Measurements from ENCODE around the gene GCKR. TPM values are rescaled to one million over a fixed set of nuclear protein-coding genes. Genes with fewer than 3 reads are reported as not detected.
A peak's percentile ranks its signal among the peaks of the same experiment; 100 is the strongest.

The GCKR gene, protein sequence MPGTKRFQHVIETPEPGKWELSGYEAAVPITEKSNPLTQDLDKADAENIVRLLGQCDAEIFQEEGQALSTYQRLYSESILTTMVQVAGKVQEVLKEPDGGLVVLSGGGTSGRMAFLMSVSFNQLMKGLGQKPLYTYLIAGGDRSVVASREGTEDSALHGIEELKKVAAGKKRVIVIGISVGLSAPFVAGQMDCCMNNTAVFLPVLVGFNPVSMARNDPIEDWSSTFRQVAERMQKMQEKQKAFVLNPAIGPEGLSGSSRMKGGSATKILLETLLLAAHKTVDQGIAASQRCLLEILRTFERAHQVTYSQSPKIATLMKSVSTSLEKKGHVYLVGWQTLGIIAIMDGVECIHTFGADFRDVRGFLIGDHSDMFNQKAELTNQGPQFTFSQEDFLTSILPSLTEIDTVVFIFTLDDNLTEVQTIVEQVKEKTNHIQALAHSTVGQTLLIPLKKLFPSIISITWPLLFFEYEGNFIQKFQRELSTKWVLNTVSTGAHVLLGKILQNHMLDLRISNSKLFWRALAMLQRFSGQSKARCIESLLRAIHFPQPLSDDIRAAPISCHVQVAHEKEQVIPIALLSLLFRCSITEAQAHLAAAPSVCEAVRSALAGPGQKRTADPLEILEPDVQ
- total RNA-seq (2014; rRNA removed; shearing (Covaris generic); ENCODE audit: low replicate concordance): 6.0 and 8.9 TPM in 2 replicates

DNA sequence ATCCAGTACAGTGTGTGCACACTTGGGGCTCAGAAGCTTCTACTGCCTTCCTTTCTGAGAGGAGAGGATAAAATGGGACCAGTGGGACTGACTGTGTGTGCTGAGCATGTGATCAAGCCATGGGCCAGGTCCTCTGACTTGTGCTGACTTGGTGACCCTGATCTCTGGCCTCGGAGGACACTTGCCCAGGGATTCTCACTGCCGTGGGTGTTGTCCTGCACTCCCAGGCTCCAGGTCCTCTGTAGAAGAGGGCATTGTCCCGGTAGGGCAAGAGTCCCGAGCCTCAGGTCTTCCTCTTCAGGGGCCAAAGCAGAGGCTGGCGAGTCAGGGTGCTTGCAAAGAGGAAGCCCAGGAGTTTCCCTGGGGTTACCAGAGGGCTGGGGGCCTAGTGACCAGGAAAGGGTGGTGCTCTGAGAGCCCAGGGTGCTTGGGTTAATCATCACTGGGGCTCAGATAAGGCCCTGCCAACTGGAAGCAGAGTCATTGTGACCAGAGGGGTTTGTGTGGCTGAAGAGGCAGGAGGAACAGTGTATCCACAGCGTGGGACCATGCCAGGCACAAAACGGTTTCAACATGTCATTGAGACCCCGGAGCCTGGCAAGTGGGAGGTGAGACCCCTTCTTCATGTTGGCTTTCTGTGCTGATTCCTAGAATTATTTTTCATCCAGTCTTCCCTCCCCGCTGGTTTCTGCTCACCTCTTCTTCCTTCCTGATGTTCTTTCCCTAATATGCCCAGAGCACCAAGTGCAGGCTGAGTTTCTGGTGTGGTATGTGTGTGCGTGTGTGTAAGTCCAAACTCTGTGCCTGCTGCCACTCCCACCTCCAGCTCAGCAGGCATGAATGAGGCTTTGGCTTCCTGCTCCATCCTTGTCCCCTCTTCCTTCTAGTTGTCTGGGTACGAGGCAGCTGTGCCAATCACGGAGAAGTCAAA lies at the start of gene GCKR:
Gene GCKR, plus strand, starts transcription at position 483 of the 931 bp plus-strand sequence. Its CDS starts 66 bp downstream, at position 549.
- peak; percentile 72 for DNase-seq (ENCODE audit: low read depth)
- in situ Hi-C loops (cut with HindIII; ENCODE audit: low pct_unique_long_range_greater_than_20kb, low sequenced_read_pairs): no loop called here

DNA sequence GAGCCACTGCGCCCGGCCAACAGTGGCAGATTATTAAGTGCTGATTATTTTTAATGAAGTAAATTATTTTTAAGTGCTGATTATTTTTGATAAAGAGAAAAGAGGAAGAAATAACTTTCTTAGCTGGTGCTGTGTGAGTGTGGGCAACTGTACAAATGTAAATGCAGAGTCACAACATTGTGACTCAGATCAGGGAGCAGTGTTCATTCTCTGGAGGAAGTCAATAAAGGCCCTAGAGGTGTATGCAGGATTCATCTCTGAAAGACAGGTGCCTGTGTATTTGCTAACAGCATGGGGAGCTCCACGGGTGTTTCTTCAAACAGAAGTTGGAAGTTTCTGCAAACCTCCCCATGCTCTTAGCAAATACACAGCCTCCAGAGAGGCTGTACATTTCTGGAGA lies 48.3 kb upstream of the GCKR start:
- DNase-seq (ENCODE audit: low read depth): no peak
- in situ Hi-C loops (cut with HindIII; ENCODE audit: low pct_unique_long_range_greater_than_20kb, low sequenced_read_pairs): no loop called here

DNA sequence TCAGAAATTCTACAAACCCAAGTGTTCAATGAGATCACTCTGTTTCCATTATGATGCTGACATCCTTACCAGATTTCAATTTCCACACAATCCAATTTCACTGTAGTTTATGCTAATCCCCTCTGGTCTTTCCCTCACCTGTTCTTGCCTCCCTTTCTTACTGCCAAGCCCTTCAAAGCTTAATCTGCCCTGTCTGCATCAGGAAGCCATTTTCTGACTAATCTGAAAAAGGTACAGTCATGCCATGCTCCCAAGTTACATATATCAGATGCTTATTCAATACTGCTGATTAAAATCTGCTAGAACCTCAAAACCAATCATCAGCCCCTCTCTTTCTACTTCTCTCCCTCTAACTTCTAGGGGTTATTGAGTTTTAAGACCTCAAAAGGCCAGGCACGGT lies 45.5 kb upstream of the GCKR start:
- DNase-seq (ENCODE audit: low read depth): no peak
- in situ Hi-C loops (cut with HindIII; ENCODE audit: low pct_unique_long_range_greater_than_20kb, low sequenced_read_pairs): no loop called here

DNA sequence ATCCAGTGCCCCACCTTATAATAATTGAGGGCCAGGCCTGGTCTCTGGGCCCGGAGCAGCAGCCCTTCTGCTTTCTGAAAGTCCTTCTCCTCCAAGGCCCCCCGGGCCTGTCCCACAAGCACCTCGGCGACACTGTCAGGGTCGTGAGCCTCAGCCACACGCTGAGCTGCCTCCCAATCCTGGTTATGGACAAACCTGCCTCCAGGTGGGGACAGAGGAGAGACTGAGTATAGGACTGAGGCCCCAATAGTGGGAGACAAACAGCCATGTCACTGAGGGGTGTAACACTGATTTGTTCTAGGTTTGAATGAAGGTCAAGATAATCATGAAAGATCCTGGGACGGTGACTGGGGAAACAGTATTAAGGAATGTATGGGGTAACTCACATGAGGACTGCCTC lies 42.7 kb upstream of the GCKR start:
- no peak for DNase-seq (ENCODE audit: low read depth)
- in situ Hi-C loops (cut with HindIII; ENCODE audit: low pct_unique_long_range_greater_than_20kb, low sequenced_read_pairs): no loop called here

DNA sequence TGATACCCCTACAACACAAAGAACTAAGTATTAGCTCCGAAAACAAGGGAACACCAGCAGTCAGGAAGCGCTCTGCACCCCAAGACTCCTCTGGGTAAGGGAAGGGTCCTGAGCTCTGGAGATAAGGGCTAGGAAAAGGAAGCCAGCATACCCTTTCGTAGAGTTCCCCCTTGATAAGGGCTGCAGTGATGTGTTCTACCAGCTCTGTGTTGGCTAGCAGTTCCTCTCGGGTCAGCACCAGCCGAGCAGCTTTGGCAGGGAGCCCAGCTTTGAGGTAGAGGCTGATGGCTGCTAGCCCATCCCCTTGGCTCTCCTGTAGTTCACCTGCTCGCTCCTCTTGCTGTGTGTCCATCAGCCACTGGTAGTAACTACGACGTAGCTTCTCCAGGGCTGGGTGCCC lies 35.5 kb upstream of the GCKR start:
- no peak for DNase-seq (ENCODE audit: low read depth)
- in situ Hi-C loops (cut with HindIII; ENCODE audit: low pct_unique_long_range_greater_than_20kb, low sequenced_read_pairs): no loop called here

DNA sequence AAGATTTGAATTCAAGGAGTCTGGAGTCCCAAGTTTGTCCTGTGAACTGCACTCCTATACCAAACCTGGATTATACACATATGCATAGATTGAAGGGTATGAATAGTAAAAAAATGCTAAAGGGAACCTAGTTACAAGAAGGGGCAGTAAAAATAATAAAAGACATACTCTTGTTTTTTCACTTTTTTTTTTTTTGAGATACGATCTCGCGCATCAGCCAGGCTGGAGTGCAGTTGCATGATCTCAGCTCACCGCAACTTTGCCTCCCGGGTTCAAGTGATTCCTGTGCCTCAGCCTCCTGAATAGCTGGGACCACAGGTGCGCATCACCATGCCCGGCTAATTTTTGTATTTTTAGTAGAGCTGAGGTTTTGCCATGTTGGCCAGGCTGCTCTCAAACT lies 32.2 kb upstream of the GCKR start:
- in situ Hi-C loops (cut with HindIII; ENCODE audit: low pct_unique_long_range_greater_than_20kb, low sequenced_read_pairs): no loop called here
- no peak for DNase-seq (ENCODE audit: low read depth)

DNA sequence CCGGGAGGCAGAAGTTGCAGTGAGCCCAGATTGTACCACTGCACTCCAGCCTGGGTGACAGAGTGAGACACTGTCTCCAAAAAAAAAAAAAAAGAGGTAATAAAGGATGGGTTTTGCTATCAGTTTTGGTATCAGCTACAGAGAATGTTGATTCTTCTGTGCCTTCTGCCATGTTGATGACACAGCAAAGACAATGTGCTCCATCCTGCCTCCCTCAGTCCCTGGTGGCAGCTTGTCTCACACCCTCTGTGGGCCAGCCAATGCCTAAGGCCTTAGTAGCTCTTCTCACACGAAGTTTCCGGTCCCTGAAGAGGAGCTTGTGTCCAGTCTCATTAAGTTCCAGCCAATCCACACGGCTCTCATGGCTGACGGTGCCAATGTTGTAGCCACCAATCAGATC lies 24.7 kb upstream of the GCKR start:
- in situ Hi-C loops (cut with HindIII; ENCODE audit: low pct_unique_long_range_greater_than_20kb, low sequenced_read_pairs): no loop called here
- DNase-seq (ENCODE audit: low read depth): no peak

DNA sequence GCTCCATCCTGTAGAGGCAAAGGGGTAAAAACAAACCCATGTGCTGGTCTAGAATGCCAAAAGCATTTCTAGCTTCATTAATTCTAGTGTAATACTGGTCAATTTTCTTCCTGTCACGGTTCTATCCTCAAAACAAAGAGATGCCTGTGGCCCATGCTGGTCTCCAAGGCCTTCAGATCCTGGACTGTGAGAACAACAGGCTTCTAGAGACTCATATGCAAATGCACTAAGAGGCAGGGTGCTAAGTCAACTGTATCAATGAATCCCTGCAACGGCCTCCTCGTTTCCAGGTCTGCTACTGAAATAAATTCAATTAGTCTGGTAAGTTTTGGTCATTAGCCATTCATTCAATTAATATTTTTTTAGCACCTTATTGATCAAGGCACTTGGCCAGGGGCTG lies 11.1 kb upstream of the GCKR start:
- no peak for DNase-seq (ENCODE audit: low read depth)
- in situ Hi-C loops (cut with HindIII; ENCODE audit: low pct_unique_long_range_greater_than_20kb, low sequenced_read_pairs): no loop called here

DNA sequence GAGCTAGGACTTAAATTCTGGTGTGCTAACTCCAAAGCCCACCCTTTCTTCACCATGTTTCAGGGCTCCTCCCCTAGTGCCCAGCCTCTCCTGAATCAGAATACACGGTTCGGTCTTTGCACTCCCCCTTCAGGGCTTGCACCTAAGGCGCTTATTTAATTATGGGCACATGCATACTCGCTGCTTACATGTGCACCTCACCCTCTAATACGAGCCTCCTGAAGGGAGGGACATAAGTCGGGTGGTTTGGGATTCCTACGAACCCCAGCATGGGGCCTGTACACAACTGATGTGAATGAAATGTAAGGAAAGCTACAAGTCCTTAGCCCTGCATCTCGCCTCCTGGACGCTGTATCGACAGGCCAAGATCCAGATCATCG lies 7.5 kb upstream of the GCKR start:
- in situ Hi-C loops (cut with HindIII; ENCODE audit: low pct_unique_long_range_greater_than_20kb, low sequenced_read_pairs): no loop called here
- no peak for DNase-seq (ENCODE audit: low read depth)

DNA sequence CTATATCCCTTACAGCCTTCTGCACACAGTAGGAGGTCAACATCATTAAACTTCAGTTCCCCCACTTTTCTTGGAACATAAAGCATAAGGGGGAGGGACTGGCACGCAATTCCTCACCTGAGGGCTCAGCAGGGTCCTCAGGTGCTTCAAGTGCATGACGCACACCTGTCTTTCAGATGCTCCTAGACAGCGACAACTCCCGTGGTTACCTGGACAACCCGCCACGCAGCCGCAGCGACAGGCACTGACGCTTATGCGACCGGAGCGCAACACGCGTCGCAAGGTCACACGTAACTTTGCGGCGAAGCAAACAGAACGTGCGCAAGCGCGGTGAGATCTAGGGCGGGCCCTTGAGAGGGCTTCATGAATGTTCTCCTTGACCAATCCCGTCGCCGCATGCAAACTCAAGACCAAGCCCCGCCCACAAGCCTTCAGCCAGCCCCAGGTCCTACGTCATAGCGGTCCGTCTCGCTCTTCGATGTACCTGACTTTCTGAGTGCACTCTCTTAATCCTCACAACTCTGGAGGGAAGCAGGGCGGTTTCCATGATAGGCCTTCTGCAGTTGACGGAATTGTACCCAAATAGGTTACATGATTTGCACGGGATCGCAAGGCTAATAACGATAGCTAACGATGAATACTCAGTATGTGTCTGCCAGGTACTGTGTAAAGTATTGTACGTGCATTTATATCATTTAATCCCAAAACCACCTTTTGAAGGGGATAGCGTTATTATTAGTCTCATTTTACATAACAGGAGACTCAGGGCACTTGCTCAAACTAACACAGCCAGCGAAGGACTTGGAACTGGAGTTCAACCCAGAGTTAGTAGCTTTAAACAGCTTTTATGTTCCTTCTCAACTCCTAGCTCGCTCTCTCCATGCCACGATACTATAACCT lies 6.9 kb upstream of the GCKR start, which contains the start of gene IFT172:
Gene IFT172, minus strand, starts transcription at position 246 of the 900 bp plus-strand sequence. Its CDS starts 90 bp downstream, at position 156.
- in situ Hi-C loops (cut with HindIII; ENCODE audit: low pct_unique_long_range_greater_than_20kb, low sequenced_read_pairs): no loop called here

DNA sequence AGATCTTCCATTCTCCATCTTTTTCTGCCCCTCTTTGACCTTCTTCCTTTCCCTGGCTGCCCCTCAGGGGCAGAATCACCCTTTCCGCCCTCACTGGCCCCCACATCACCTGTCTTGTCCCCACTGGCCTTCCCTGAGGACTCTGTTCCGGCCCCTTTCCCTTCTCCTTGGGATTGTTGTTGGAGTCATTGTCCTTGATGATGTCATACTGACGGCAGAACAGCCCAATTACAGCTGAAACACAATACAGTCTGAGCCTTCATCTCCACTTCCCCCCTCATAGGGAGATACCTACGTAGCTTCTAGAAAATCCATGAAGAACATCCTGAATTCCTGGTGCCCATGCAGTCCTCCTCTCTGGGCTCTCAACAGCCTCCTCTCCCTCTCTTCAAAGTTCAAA lies 4.1 kb upstream of the GCKR start:
- in situ Hi-C loops (cut with HindIII; ENCODE audit: low pct_unique_long_range_greater_than_20kb, low sequenced_read_pairs): no loop called here
- DNase-seq (ENCODE audit: low read depth): no peak

More for the DNA sequence above, 6.9 kb upstream of the GCKR start, which contains the start of gene IFT172:
- peak; percentile 99 for DNase-seq (ENCODE audit: low read depth)

DNA sequence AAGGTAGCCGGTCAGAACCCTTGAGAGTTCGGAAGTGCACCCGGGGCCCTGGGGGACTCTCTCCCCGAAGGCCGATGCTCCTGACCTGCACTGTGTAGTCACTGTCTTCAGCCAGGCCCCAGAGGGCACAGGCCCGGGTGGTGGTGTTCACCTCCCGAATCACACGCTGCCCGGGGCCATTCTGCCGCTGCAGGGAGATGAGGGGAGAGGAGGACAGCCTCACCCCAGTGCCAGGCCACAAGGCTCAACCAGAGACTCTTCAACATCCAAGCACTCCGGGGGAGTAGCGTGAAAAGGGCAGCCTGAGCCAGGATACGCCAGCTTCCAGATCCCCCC lies 2.7 kb upstream of the GCKR start:
- DNase-seq (ENCODE audit: low read depth): no peak

DNA sequence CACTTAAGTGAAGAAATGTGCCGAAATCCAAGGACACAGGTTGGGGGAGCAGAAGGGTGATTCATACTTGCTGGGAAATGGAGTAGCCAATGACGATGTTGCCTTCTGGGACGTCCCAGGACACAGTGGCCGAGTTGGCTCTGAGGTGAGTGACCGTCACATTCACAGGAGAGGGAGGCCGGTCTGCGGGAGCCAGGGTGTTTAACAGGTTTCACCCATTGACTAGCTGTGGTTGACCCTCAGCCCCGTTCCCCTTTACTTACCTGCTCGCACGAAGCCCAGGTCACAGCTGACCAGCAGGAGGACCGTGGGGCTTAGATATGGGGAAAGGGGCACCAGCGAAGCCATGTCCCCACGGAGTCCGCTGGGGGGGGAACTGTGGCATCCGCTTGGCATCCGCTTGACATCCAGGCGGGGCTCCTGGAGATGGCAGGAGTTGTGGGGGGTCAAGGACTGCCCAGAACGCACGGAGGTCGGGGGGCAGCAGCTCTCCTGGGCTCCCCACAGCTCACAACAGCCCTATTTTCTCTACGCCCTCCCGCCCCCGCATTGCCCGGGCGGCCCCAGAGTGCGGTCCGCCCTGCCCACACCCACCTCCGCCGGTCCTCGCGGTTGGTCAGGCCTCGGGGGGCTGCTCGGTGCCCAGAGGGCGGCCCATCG lies 2.2 kb upstream of the GCKR start:
- in situ Hi-C loops (cut with HindIII; ENCODE audit: low pct_unique_long_range_greater_than_20kb, low sequenced_read_pairs): no loop called here
- no peak for DNase-seq (ENCODE audit: low read depth)

More for the DNA sequence above, 2.7 kb upstream of the GCKR start:
- in situ Hi-C loops (cut with HindIII; ENCODE audit: low pct_unique_long_range_greater_than_20kb, low sequenced_read_pairs): no loop called here

DNA sequence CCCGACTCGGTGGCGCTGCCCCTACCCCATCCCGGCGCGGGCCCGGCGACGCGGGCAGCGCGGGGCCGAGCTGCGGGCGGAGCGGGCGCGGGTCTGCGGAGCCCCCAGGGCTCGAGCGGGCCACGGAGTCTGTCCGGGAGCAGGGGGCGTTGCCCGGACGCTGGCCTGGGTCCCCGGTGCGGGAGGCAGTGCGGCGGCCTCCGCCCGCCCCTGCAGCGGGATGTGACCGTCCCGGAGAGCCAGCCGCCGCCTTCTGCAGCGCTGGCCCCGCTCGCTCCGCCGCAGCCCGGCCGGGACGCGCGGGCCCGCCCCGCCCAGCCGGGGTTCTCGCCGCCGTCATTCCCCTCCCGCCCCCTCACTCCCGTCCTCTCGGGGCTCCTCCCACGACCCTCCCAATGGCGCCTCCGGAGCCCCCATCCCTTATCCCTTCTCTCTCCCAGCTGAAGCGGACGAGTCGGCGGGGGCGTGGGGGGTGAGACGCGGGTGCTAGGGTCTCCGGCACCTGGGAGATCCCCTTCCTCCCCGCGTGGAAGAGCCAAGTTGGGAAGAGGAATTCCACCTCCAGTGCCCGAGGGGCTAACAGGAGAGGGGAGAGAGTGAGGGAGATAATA lies 1.6 kb upstream of the GCKR start, which contains the start of gene FNDC4:
Gene FNDC4, minus strand, starts transcription at position 257 of the 611 bp plus-strand sequence. CDS start 521 bp downstream, outside the sequence.
- DNase-seq (ENCODE audit: low read depth): no peak
- in situ Hi-C loops (cut with HindIII; ENCODE audit: low pct_unique_long_range_greater_than_20kb, low sequenced_read_pairs): no loop called here

DNA sequence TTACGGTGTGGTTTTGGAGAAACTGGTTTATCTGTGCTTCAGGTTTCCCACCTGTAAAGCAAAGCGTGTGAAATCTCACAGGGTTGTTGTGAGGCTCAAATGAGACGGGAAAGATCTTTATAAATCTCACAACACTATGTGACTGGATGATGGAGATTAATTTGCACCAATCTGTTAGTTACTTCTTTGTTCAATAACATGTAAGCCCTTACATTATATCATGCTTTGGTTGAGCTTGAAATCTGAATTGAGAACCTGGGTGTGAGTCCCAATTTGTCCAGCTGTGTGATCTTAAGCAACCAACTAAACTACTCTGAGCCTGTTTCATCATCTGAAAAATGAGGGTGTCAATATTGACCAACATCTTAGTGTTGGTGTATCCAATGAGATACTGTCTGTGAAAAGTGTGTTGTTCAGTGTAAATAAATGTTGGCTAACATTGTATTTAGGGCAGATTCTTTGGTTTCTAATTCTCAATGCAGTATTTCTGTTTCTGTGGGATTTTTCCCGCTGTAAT lies 741 bp upstream of the GCKR start:
- in situ Hi-C loops (cut with HindIII; ENCODE audit: low pct_unique_long_range_greater_than_20kb, low sequenced_read_pairs): no loop called here
- DNase-seq (ENCODE audit: low read depth): no peak

DNA sequence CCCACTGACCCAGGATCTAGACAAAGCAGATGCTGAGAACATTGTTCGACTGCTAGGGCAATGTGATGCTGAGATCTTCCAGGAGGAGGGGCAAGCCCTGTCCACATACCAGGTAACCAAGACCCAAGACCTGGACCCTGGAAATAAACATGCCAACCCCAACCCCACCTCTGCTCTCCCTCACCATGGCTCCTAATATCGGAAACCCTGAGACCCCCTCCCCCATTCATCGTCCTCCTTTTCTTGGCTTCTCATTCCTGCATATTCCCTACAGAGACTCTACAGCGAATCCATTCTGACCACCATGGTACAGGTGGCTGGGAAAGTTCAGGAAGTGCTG lies 619 bp downstream of the GCKR start:
- DNase-seq (ENCODE audit: low read depth): no peak
- in situ Hi-C loops (cut with HindIII; ENCODE audit: low pct_unique_long_range_greater_than_20kb, low sequenced_read_pairs): no loop called here

DNA sequence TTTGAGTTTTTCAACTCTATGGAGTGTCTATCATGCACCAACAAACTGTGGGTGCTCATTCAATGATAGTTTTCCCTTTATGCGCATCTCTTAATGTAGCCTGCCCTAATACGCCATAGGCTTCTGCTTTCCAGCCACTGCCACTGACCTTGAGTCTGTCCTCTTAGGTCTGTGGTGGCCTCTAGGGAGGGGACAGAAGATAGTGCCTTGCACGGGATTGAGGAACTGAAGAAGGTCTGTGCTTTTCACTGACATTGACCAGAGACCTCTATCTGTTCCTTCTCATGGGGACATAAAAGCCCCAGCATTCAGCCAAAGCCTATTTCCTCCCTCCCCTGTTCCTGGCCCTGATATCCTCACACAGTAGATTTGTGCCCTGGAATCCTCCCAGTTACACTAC lies 2.3 kb downstream of the GCKR start:
- no peak for DNase-seq (ENCODE audit: low read depth)
- in situ Hi-C loops (cut with HindIII; ENCODE audit: low pct_unique_long_range_greater_than_20kb, low sequenced_read_pairs): no loop called here
